DOHH2 (cell line): Measurements from ENCODE around the gene PIGM.

Experiments
- H3F3A ChIP-seq: fragments of 200-600 bp; sonication (generic), shearing (Covaris generic); 2 replicates; pipeline ENCODE4 v1.6.0; 2016; ENCODE audit warnings: antibody characterized with exemption, mild to moderate bottlenecking; ENCODE audit not compliant: control insufficient read depth, insufficient read depth
- H3K27ac ChIP-seq: fragments of 200-600 bp; sonication (generic); 2 replicates; pipeline ENCODE4 v1.5.1; 2014; ENCODE audit warnings: low read depth, mild to moderate bottlenecking, low read length, moderate library complexity
- H3K27me3 ChIP-seq: fragments of 200-600 bp; sonication (generic); 2 replicates; pipeline ENCODE4 v1.6.1; 2014; ENCODE audit warnings: mild to moderate bottlenecking, low read length, mixed read lengths; ENCODE audit not compliant: control insufficient read depth
- H3K36me3 ChIP-seq: fragments of 200-600 bp; sonication (generic); 2 replicates; pipeline ENCODE4 v1.6.1; 2014; ENCODE audit warnings: mild to moderate bottlenecking, low read length, moderate library complexity, mixed read lengths; ENCODE audit not compliant: control insufficient read depth
- H3K4me1 ChIP-seq: fragments of 200-600 bp; sonication (generic); 2 replicates; pipeline ENCODE4 v1.6.1; 2014; ENCODE audit warnings: mild to moderate bottlenecking, low read length, mixed read lengths; ENCODE audit not compliant: control insufficient read depth
- H3K4me2 ChIP-seq: fragments of 200-600 bp; sonication (generic); 2 replicates; pipeline ENCODE4 v1.6.0; 2014; ENCODE audit warnings: mild to moderate bottlenecking, low read length, moderate library complexity
- H3K4me3 ChIP-seq: fragments of 200-600 bp; sonication (generic); 2 replicates; pipeline ENCODE4 v1.5.1; 2014; ENCODE audit warnings: mild to moderate bottlenecking, low read length, mixed read lengths
- H3K79me2 ChIP-seq: fragments of 200-600 bp; sonication (generic); 2 replicates; pipeline ENCODE4 v1.6.1; 2014; ENCODE audit warnings: mild to moderate bottlenecking, low read length, mixed read lengths; ENCODE audit not compliant: control insufficient read depth
- H3K9me2 ChIP-seq: fragments of 200-600 bp; sonication (generic); replicated peaks from 2 replicates; pipeline ENCODE4 v1.6.1; 2014; ENCODE audit warnings: mild to moderate bottlenecking, low read length, mixed read lengths; ENCODE audit not compliant: control insufficient read depth
- H3K9me3 ChIP-seq: fragments of 200-600 bp; sonication (generic); 2 replicates; pipeline ENCODE4 v1.6.1; 2014; ENCODE audit warnings: antibody characterized with exemption, low read length, mixed read lengths; ENCODE audit not compliant: control insufficient read depth, insufficient read depth
- H4K20me1 ChIP-seq: fragments of 200-600 bp; sonication (generic); 2 replicates; pipeline ENCODE4 v1.6.0; 2014; ENCODE audit warnings: low read depth, mild to moderate bottlenecking, antibody characterized with exemption, low read length, moderate library complexity; ENCODE audit not compliant: control insufficient read depth, insufficient read depth
- CTCF ChIP-seq: fragments of 200-600 bp; sonication (generic); IDR thresholded peaks from one replicate; pipeline ENCODE4 v1.5.1; 2014; ENCODE audit warnings: antibody characterized with exemption, mild to moderate bottlenecking, low read depth, low read length; ENCODE audit not compliant: poor library complexity, severe bottlenecking
- EZH2phosphoT487 ChIP-seq: fragments of 200-600 bp; sonication (generic); IDR thresholded peaks from 2 replicates; pipeline ENCODE4 v1.6.1; 2017; ENCODE audit warnings: borderline replicate concordance, mild to moderate bottlenecking, antibody characterized with exemption, low read length, moderate library complexity, mixed read lengths

PIGM gene

GRCh38 chr1:159979257-159979656, 52.5 kb downstream of the PIGM start:
- no peaks in the 10 kb centered on the region for H3K79me2 ChIP-seq
- H3K4me3 ChIP-seq, result no peak overlapping the region
- no peaks in the 10 kb centered on the region for H3F3A ChIP-seq
- no peaks in the 10 kb centered on the region for H3K9me2 ChIP-seq
- H4K20me1 ChIP-seq, result no peaks in the 10 kb centered on the region
- no peak overlapping the region for H3K27ac ChIP-seq
- H3K36me3 ChIP-seq, result no peaks in the 10 kb centered on the region
- no peaks in the 10 kb centered on the region for H3K4me1 ChIP-seq
- no peak for TF ChIP-seq CTCF
- no peak for TF ChIP-seq EZH2phosphoT487
- H3K9me3 ChIP-seq, result no peaks in the 10 kb centered on the region
- H3K4me2 ChIP-seq, result no peak overlapping the region
- peaks cover 42% of the 10 kb centered on the region for H3K27me3 ChIP-seq

GRCh38 chr1:159978107-159978398, 53.7 kb downstream of the PIGM start:
- Histone ChIP-seq H3K27me3 (peaks cover 33% of the 10 kb centered on the region), H3K9me2 (no peaks in the 10 kb centered on the region), H3F3A (no peaks in the 10 kb centered on the region), H3K4me2 (no peak overlapping the region), H3K4me3 (no peak overlapping the region), H4K20me1 (no peaks in the 10 kb centered on the region), H3K27ac (no peak overlapping the region), H3K9me3 (no peaks in the 10 kb centered on the region), H3K4me1 (no peaks in the 10 kb centered on the region), H3K36me3 (no peaks in the 10 kb centered on the region), H3K79me2 (no peaks in the 10 kb centered on the region)
- no peak for TF ChIP-seq EZH2phosphoT487
- no peak for TF ChIP-seq CTCF

GRCh38 chr1:159977364-159978106, 54.3 kb downstream of the PIGM start:
- Histone ChIP-seq H3F3A (no peaks in the 10 kb centered on the region), H3K4me3 (no peak overlapping the region), H3K27me3 (peaks cover 33% of the 10 kb centered on the region), H3K9me2 (no peaks in the 10 kb centered on the region), H3K4me2 (no peak overlapping the region), H3K36me3 (no peaks in the 10 kb centered on the region), H3K79me2 (no peaks in the 10 kb centered on the region), H3K27ac (no peak overlapping the region), H4K20me1 (no peaks in the 10 kb centered on the region), H3K4me1 (no peaks in the 10 kb centered on the region), H3K9me3 (no peaks in the 10 kb centered on the region)
- TF ChIP-seq CTCF (no peak), EZH2phosphoT487 (no peak)
